Measurements from ENCODE around the gene BEND2. TPM values are rescaled to one million over a fixed set of nuclear protein-coding genes. Genes with fewer than 3 reads are reported as not detected.

Gene BEND2
- total RNA-seq, 1 donor from 2014 or later, result not detected

Other genes starting within 250 kb of the BEND2 start
- gene SCML2, start 133.8 kb upstream of the BEND2 start, total RNA-seq, result 7.3 TPM
- 4.2 TPM for gene CDKL5, start 204.7 kb upstream of the BEND2 start, total RNA-seq

Measured in skeletal muscle tissue (tissue), 1 donor.